Sigmoid colon (tissue), 4 donors: ENCODE data around the gene SLC6A15.

ENCODE experiments used
- POLR2A ChIP-seq, 2 donors: fragments of 450-650 bp; IDR thresholded peaks; one replicate each; pipeline ENCODE4 v1.6.1; 2016; ENCODE audit warnings: antibody characterized with exemption in 2 of 2, mild to moderate bottlenecking in 2 of 2, moderate library complexity in 2 of 2
- POLR2AphosphoS5 ChIP-seq, 4 donors: sonication (generic); formaldehyde crosslinking; IDR thresholded peaks; one replicate each; pipeline ENCODE4 v1.6.1; 2017; ENCODE audit warnings: antibody characterized with exemption in 4 of 4

DNA sequence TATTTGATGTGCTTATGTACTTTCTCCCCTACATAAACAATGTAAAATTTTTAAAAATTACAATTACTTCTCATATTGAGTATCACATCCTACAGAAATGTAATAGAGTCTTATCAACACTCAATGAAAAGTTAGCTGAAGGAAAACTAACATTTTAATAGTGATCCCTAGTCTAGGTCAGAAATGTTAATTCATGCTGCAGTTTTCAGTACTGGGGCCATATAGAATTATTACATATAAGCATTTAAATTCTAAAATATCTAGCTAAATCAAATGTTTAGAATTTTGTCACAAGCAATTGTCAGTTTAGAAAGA, 37.8 kb downstream of the SLC6A15 start:
- TF ChIP-seq POLR2AphosphoS5 (IDR thresholded peaks at IDR 0.05): no peak
- no peak for TF ChIP-seq POLR2A (IDR thresholded peaks at IDR 0.05)
